H1 (cell line): ENCODE results near the gene ESRRB.

Experiments used
- EP300 ChIP-seq, 2 experiments: IDR thresholded peaks; 1 replicate in 1 of 2; 2 replicates in 1 of 2; pipeline ENCODE4 v1.6.1; 2011 to 2012; ENCODE audit warnings: low read depth in 2 of 2, low read length in 2 of 2, mild to moderate bottlenecking in 2 of 2, borderline replicate concordance in 1 of 2, inconsistent platforms in 1 of 2, moderate library complexity in 1 of 2
- POLR2AphosphoS5 ChIP-seq: IDR thresholded peaks from 2 replicates; pipeline ENCODE4 v1.6.1; 2011; ENCODE audit warnings: low read depth, low read length
- RBBP5 ChIP-seq: IDR thresholded peaks from 2 replicates; pipeline ENCODE4 v1.7.1; 2012; ENCODE audit warnings: low read depth, mild to moderate bottlenecking, inconsistent platforms, low read length, moderate library complexity, borderline replicate concordance
- SIN3A ChIP-seq, 2 experiments: IDR thresholded peaks in 1 of 2; conservative IDR thresholded peaks in 1 of 2; 2 replicates each; pipeline ENCODE4 v1.6.1; 2011 to 2012; ENCODE audit warnings: low read length in 2 of 2, improper control_type of control experiment in 1 of 2, low read depth in 1 of 2, mild to moderate bottlenecking in 1 of 2
- YY1 ChIP-seq: IDR thresholded peaks from 2 replicates; pipeline ENCODE4 v1.6.1; 2011; ENCODE audit warnings: low read depth, mild to moderate bottlenecking, low read length

DNA sequence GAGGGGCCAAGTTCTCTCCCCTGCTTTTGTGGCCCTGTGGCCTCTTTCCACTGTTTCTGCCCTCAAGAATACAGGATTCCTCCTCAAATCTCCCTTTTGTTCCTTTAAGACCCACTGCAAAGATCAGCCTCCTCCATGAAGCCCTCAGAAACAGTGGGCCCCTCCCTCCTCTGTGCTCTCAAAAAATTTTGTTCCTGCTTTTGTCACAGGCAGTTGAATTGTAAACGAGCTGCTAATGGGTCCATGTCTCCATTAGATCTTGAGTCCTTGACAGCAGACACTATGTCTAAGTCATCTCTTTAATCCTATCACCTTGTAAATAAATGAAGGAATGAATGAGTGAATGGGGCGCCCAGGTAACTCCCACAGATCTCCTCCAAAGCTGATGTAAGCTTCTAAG, 175.2 kb downstream of the ESRRB start:
- TF ChIP-seq YY1, result no peak
- no peak for TF ChIP-seq POLR2AphosphoS5
- TF ChIP-seq RBBP5, result no peak
- no peak for TF ChIP-seq EP300 (IDR thresholded peaks at IDR 0.05; ENCODE audit: borderline replicate concordance in 1 of 2, low read depth in 2 of 2, low read length in 2 of 2)
- no peak for TF ChIP-seq SIN3A (conservative IDR thresholded peaks at IDR 0.05 in 1 of 2, IDR thresholded peaks at IDR 0.05 in 1 of 2; ENCODE audit: low read depth in 1 of 2, low read length in 2 of 2)
